ENCODE results near the gene ACAT1. TPM values are rescaled to one million over a fixed set of nuclear protein-coding genes. Genes with fewer than 3 reads are reported as not detected.

Gene ACAT1
- total and polyA plus RNA-seq, 2 of the 8 experiments (the other 6 are each of a cell fraction or from before 2014, with no cell fraction given), result 30.4 to 30.9 TPM

GRCh38 chr11:108148556-108148955, 27.2 kb downstream of the ACAT1 start:
- Histone ChIP-seq H3K18ac (ENCODE audit: extremely low read depth, low read length) (no peak overlapping the region), H3K79me1 (ENCODE audit: low read depth, low read length) (no peaks in the 10 kb centered on the region), H2AFZ (ENCODE audit: low read length) (no peak overlapping the region), H4K5ac (ENCODE audit: insufficient read length, low read depth, low read length) (no peak overlapping the region), H3K36me3 (ENCODE audit: control insufficient read depth in 2 of 4, insufficient read depth in 4 of 4, low read length in 3 of 4) (peaks cover 3 to 51% (median 25%) of the 10 kb centered on the region in 4 experiments; a peak in 7 of 8 replicates), H3K4ac (replicated peaks; ENCODE audit: insufficient read length, low read depth, low read length) (no peak overlapping the region), H3K27me3 (replicated peaks in 1 of 4; ENCODE audit: control insufficient read depth in 3 of 4, extremely low read depth in 1 of 4, insufficient read depth in 3 of 4, low read length in 3 of 4) (no peaks in the 10 kb centered on the region), H3K56ac (replicated peaks; ENCODE audit: insufficient read length, low read depth, low read length) (no peak overlapping the region), H4K8ac (ENCODE audit: extremely low read depth, insufficient read depth, low read length) (no peak overlapping the region), H4K20me1 (replicated peaks in 1 of 2; ENCODE audit: control insufficient read depth in 1 of 2, insufficient read depth in 2 of 2, low read length in 2 of 2) (peaks cover 0 to 1% of the 10 kb centered on the region in 2 experiments), H3K9me3 (ENCODE audit: insufficient read depth in 2 of 2, low read depth in 1 of 2, low read length in 1 of 2) (no peaks in the 10 kb centered on the region), H4K91ac (replicated peaks; ENCODE audit: insufficient read length, low read length) (no peak overlapping the region), H3K4me2 (ENCODE audit: insufficient read depth in 1 of 2, low read depth in 2 of 2, low read length in 2 of 2) (no peak overlapping the region), H2BK5ac (ENCODE audit: low read depth, low read length) (no peak overlapping the region), H2AK5ac (ENCODE audit: low read depth, low read length) (no peak overlapping the region), H3K79me2 (ENCODE audit: control insufficient read depth in 1 of 2, insufficient read depth in 2 of 2, low read length in 2 of 2) (no peaks in the 10 kb centered on the region), H3K14ac (ENCODE audit: insufficient read length) (no peak overlapping the region), H3K23me2 (ENCODE audit: low read depth, low read length) (no peaks in the 10 kb centered on the region), H3K27ac (ENCODE audit: low read depth, low read length) (no peak overlapping the region), H3K4me1 (replicated peaks in 1 of 4; ENCODE audit: control insufficient read depth in 3 of 4, insufficient read depth in 4 of 4, low read length in 3 of 4) (no peaks in the 10 kb centered on the region), H2BK120ac (replicated peaks; ENCODE audit: low read depth, low read length) (no peak overlapping the region), H3K9ac (replicated peaks in 1 of 4; ENCODE audit: extremely low read depth in 1 of 4, low read depth in 3 of 4, low read length in 3 of 4) (no peak overlapping the region), H3K4me3 (ENCODE audit: extremely low read depth in 1 of 4, insufficient read depth in 2 of 4, low read depth in 3 of 4, low read length in 4 of 4) (no peak overlapping the region), H3K23ac (ENCODE audit: insufficient read length) (no peak overlapping the region), H2BK15ac (ENCODE audit: low read length) (no peak overlapping the region), H2BK20ac (ENCODE audit: low read length) (no peak overlapping the region), H2BK12ac (ENCODE audit: low read depth, low read length) (no peak overlapping the region)
- WGBS, 2 experiments (ENCODE audit: extremely low coverage in 1 of 2, insufficient coverage in 1 of 2, insufficient read length in 1 of 2, insufficient replicate concordance in 2 of 2, low coverage in 1 of 2, low lambda C conversion rate in 2 of 2, missing lambda C conversion rate in 1 of 2), result 89% methylated on average over 3 of the region's 3 CpGs; no CpG with 5 or more reads in 1 of the 2 experiments
- no peak for FAIRE-seq
- CTCF ChIA-PET (ENCODE audit: partially characterized antibody), result interaction anchor here (0.7 to 14.3 kb wide), 3 partner anchors 11 to 42 kb away, joined by 3 to 90 read pairs (median 3); partner anchors contain the start of gene ACAT1
- POLR2A ChIA-PET (ENCODE audit: partially characterized antibody), result interaction anchor here (0.9 to 1.4 kb wide), 2 partner anchors 12 to 87 kb away, joined by 3 to 4 read pairs; no protein-coding TSS in a partner anchor
- DNase-seq (ENCODE audit: low read depth in 1 of 2, low spot score in 2 of 2), result no peak
- TF ChIP-seq CHD1 (IDR thresholded peaks at IDR 0.05; ENCODE audit: low read depth, low read length) (no peak), SP2 (IDR thresholded peaks at IDR 0.05; ENCODE audit: low read length) (no peak), TBP (IDR thresholded peaks at IDR 0.05; ENCODE audit: low read depth, low read length) (no peak), POU5F1 (IDR thresholded peaks at IDR 0.05; ENCODE audit: low read depth, low read length) (no peak), SIX5 (IDR thresholded peaks at IDR 0.05; ENCODE audit: low read depth, low read length) (no peak), TAF7 (optimal IDR thresholded peaks at IDR 0.05; ENCODE audit: borderline replicate concordance, low read depth, low read length) (no peak), FOSL1 (IDR thresholded peaks at IDR 0.05; ENCODE audit: insufficient read depth, low read depth, low read length) (no peak), JUND (IDR thresholded peaks at IDR 0.05; ENCODE audit: low read length) (no peak), POLR2A (IDR thresholded peaks at IDR 0.05; ENCODE audit: control extremely low read depth in 1 of 2, low read depth in 2 of 2, low read length in 2 of 2) (no peak), EZH2 (IDR thresholded peaks at IDR 0.05; ENCODE audit: low read depth, low read length, severe bottlenecking) (no peak), ZNF274 (IDR thresholded peaks at IDR 0.05; ENCODE audit: borderline replicate concordance, extremely low read depth, low read length) (no peak), SIRT6 (IDR thresholded peaks at IDR 0.05; ENCODE audit: low read length) (no peak), USF2 (IDR thresholded peaks at IDR 0.05; ENCODE audit: low read length) (no peak), BCL11A (IDR thresholded peaks at IDR 0.05; ENCODE audit: low read depth in 2 of 2, low read length in 2 of 2) (no peak), YY1 (IDR thresholded peaks at IDR 0.05; ENCODE audit: low read depth, low read length) (no peak)

Data from H1 (cell line).